Upper lobe of left lung (tissue), 6 donors: ENCODE measurements around the gene GPC2. TPM values are rescaled to one million over a fixed set of nuclear protein-coding genes. Genes with fewer than 3 reads are reported as not detected.
A peak's percentile ranks its signal among the peaks of the same experiment; 100 is the strongest.

Source experiments
- ATAC-seq, 2 donors: fragments of 200-7000 bp; cut with Tn5 transposase; one replicate each; pipeline ENCODE4 v1.9.1; 2022; ENCODE audit warnings: mild to moderate bottlenecking in 2 of 2, moderate library complexity in 2 of 2; ENCODE audit not compliant: low FRiP score in 2 of 2
- DNase-seq, 2 donors: peaks; one replicate each; pipeline ENCODE4 v3.0.0-alpha.2; 2019 to 2020
- H3K27ac ChIP-seq, 4 donors: fragments of 200-600 bp; sonication (generic); one replicate each; pipeline ENCODE4 v1.5.1; 2016 to 2019
- H3K27me3 ChIP-seq, 4 donors: fragments of 200-600 bp; sonication (generic); one replicate each; pipeline ENCODE4 v1.5.1; 2017 to 2019
- H3K36me3 ChIP-seq, 4 donors: fragments of 200-600 bp; sonication (generic); one replicate each; pipeline ENCODE4 v1.5.1; 2016 to 2019
- H3K4me1 ChIP-seq, 4 donors: fragments of 200-600 bp; sonication (generic); one replicate each; pipeline ENCODE4 v1.5.1; 2018 to 2019
- H3K4me3 ChIP-seq, 4 donors: fragments of 200-600 bp; sonication (generic); one replicate each; pipeline ENCODE4 v1.5.1; 2017 to 2019; ENCODE audit warnings: mild to moderate bottlenecking in 2 of 4, moderate library complexity in 1 of 4
- H3K9me3 ChIP-seq, 4 donors: fragments of 200-600 bp; sonication (generic); one replicate each; pipeline ENCODE4 v1.5.1; 2018 to 2019
- CTCF ChIP-seq, 6 experiments: fragments of 450-650 bp in 4 of 6; fragments of 200-600 bp in 2 of 6; sonication (generic) in 2 of 6; IDR thresholded peaks; one replicate each; pipeline ENCODE4 v1.5.1; 2016 to 2019; ENCODE audit warnings: antibody characterized with exemption in 6 of 6
- EP300 ChIP-seq, 4 donors: sonication (generic); formaldehyde crosslinking; IDR thresholded peaks; one replicate each; pipeline ENCODE4 v1.5.1; 2017; ENCODE audit warnings: antibody characterized with exemption in 4 of 4, control low read depth in 2 of 4
- POLR2A ChIP-seq, 4 donors: fragments of 450-650 bp; IDR thresholded peaks; one replicate each; pipeline ENCODE4 v1.5.1; 2016 to 2017; ENCODE audit warnings: antibody characterized with exemption in 4 of 4, mild to moderate bottlenecking in 2 of 4
- POLR2AphosphoS5 ChIP-seq, 2 donors: sonication (generic); formaldehyde crosslinking; IDR thresholded peaks; one replicate each; pipeline ENCODE4 v1.5.1; 2017; ENCODE audit warnings: antibody characterized with exemption in 2 of 2
- WGBS, 2 donors: methylation state at CpG; one replicate each; pipeline ENCODE4 v1.1.5; 2017 to 2018; 5-methylcytosine and 5-hydroxymethylcytosine counted together
- total RNA-seq, 6 donors: library from RNA; depleted of rRNA in 4 of 6; stranded (reverse); fragments of >200 nt in 4 of 6; gene quantifications; one replicate each; pipeline versions ENCODE4 v1.1.0 to v1.2.1, GENCODE V29; 2016 to 2021
- donor health status: DM: no; HTN: no; CAD: no; lungs with moderate emphysema.
- donor health status: DM: no; HTN: yes; CAD: no; lungs with severe emphysema.

GPC2 gene
- total RNA-seq, 6 donors from 2014 or later, result 0.20 to 25.1 (median 0.96) TPM

DNA sequence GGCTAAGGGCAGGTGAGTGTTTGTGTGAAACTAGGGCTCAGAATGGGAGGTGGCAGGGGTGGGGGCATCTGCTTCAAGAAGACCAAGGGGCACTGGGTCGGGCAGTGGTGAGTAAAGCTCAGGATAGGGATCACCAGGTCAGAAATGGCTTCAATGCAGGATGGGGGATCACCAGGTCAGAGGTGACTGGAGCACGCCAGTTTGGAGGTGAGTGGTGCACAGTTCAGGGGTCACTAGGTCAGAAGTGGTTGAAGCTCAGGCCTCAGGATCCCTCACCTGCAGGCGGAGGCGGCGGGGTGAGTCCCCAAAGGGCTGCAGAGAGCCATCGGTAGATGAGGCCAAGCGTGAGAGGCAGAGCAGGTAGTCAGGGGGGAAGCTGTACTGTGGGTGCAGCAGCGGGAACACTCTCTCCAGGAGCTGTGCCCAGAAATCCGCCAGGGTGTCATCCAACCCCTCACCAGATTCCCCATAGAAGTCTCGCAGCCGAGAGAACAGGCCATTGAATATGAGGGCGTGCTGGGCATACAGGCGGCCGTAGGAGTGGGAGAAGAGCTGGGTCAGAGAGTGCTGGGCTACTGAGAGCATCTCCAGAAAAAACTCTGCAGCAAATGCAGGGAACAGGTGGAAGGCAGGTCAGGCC lies 1.8 kb downstream of the GPC2 start:
- no peak overlapping the region for H3K27ac ChIP-seq
- no peaks in the 10 kb centered on the region for H3K36me3 ChIP-seq
- peaks cover 0 to 13% (median 9%) of the 10 kb centered on the region in 4 donors for H3K27me3 ChIP-seq
- H3K9me3 ChIP-seq, result no peaks in the 10 kb centered on the region
- 94 to 96% methylated on average over 14 of the region's 14 CpGs for WGBS, 2 donors
- peaks cover 14 to 26% (median 25%) of the 10 kb centered on the region in 4 donors for H3K4me1 ChIP-seq
- ATAC-seq (no peak), DNase-seq (peak in 1 of 2 donors; percentile 40)
- H3K4me3 ChIP-seq, result no peak overlapping the region
- TF ChIP-seq POLR2AphosphoS5 (IDR thresholded peaks at IDR 0.05) (no peak), EP300 (IDR thresholded peaks at IDR 0.05) (no peak), POLR2A (IDR thresholded peaks at IDR 0.05) (no peak), CTCF (IDR thresholded peaks at IDR 0.05) (no peak)

DNA sequence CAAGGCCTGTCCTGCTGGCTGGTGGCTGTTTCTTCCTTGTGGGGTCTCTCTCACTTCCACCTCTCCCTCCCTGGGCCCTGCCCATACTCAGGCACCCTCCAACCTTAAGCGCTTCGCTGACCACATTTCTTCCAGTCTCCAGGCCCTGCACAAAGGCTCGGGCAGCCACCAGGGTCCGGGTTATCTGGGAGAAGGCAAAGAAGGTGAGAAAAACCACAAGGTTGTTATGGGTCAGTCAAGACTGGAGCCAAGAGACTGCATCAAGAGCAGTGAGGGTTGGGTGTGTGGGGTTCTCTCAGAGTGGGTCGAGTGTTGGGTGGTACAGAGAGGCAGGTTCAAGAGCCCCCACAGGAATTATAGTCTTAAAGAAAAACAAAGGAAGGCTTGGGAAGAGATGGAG lies 2.6 kb downstream of the GPC2 start:
- DNase-seq, result no peak
- WGBS, 2 donors, result 89 to 93% methylated on average over 5 of the region's 5 CpGs

DNA sequence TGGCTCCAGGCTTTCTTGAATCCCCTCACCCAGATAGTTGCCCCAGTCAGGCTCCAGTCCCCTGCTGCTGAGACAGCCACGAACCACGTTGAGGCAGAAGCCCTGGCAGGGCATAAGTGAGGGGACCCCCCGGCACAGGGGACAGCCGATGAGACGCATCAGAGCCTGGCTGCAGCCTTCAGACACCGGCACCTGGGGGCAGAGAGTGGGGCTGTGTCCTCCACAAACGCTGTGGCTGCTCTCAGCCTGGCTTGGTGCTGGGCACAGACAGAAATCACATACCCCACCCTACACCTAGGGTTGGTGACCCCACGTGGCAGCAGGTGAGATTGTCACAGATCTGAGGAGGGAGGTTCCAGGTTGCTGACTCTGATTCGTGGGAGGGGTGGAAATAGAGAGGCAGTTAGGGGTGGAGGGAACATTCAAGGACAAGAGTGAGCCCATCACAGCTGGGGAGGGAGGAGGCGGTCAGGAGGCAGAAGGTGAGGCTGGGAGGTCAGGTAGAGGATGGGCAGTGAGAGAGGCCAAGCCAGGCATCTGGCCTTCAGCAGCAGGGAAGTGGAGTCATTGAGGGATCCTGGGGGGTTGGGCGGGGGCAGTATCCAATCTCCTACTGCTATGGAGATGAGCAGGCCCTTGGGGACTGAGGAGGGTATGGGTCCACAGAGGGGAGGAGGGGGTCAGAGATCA lies 3.2 kb downstream of the GPC2 start:
- TF ChIP-seq POLR2AphosphoS5 (IDR thresholded peaks at IDR 0.05) (no peak), EP300 (IDR thresholded peaks at IDR 0.05) (no peak), CTCF (IDR thresholded peaks at IDR 0.05) (no peak), POLR2A (IDR thresholded peaks at IDR 0.05) (no peak)
- no peak overlapping the region for H3K27ac ChIP-seq
- H3K4me1 ChIP-seq, result peaks cover 14 to 28% (median 25%) of the 10 kb centered on the region in 4 donors
- H3K4me3 ChIP-seq, result no peak overlapping the region
- 88 to 89% methylated on average over 4 to 11 of the region's 11 CpGs for WGBS, 2 donors
- H3K27me3 ChIP-seq, result peaks cover 0 to 13% (median 9%) of the 10 kb centered on the region in 4 donors
- no peaks in the 10 kb centered on the region for H3K36me3 ChIP-seq
- DNase-seq, result no peak
- no peak for ATAC-seq
- no peaks in the 10 kb centered on the region for H3K9me3 ChIP-seq

More for the DNA sequence above, 2.6 kb downstream of the GPC2 start:
- Histone ChIP-seq H3K9me3 (no peaks in the 10 kb centered on the region), H3K36me3 (no peaks in the 10 kb centered on the region), H3K4me1 (peaks cover 14 to 26% (median 25%) of the 10 kb centered on the region in 4 donors), H3K4me3 (no peak overlapping the region), H3K27ac (no peak overlapping the region), H3K27me3 (peaks cover 0 to 13% (median 9%) of the 10 kb centered on the region in 4 donors)
- TF ChIP-seq EP300 (IDR thresholded peaks at IDR 0.05) (no peak), CTCF (IDR thresholded peaks at IDR 0.05) (no peak), POLR2AphosphoS5 (IDR thresholded peaks at IDR 0.05) (no peak)
- ATAC-seq, result no peak

DNA sequence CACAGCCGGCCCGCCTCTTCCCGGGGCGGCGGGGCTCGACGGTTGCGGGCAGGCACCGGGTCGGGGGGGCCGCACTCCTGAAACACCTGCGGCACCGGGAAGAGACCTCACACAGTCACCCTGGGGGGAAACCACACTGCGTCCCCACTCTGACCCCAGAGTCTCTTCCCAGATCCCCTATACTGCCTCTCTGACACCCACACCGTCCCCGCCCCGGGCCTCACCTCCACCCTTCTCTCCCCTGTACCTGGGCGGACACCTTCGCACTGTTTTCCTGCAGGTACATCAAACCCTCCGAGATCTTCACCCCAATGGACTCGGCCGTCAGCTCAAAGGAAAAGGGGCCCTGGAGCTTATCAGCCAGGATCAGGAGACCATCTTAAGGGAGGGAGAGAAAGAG lies 5.3 kb downstream of the GPC2 start:
- Histone ChIP-seq H3K4me1 (peaks cover 16 to 37% (median 33%) of the 10 kb centered on the region in 4 donors), H3K27me3 (peaks cover 0 to 20% (median 10%) of the 10 kb centered on the region in 4 donors), H3K36me3 (no peaks in the 10 kb centered on the region), H3K9me3 (no peaks in the 10 kb centered on the region), H3K4me3 (peak overlapping the region in 3 of 4 donors; percentile 33 to 48 (median 46)), H3K27ac (no peak overlapping the region)
- DNase-seq (no peak), ATAC-seq (no peak)
- WGBS, 2 donors, result 48 to 64% methylated on average over 9 to 15 of the region's 22 CpGs
- TF ChIP-seq EP300 (IDR thresholded peaks at IDR 0.05) (no peak), POLR2A (IDR thresholded peaks at IDR 0.05) (no peak), CTCF (IDR thresholded peaks at IDR 0.05) (no peak), POLR2AphosphoS5 (IDR thresholded peaks at IDR 0.05) (no peak)
